Measurements from ENCODE around the gene IGFALS.

Gene IGFALS

GRCh38 chr16:1777375-1778199, 15.9 kb downstream of the IGFALS start:
- DNase-seq (ENCODE audit: low read depth in 2 of 3, low spot score in 2 of 3), result no peak

GRCh38 chr16:1776991-1777374, 16.5 kb downstream of the IGFALS start:
- no peak for DNase-seq (ENCODE audit: low read depth in 2 of 3, low spot score in 2 of 3)

- no peak for DNase-seq (ENCODE audit: low read depth in 2 of 3, low spot score in 2 of 3)
Measured at GRCh38 chr16:1776672-1776955, 16.9 kb downstream of the IGFALS start.

- no peak for DNase-seq (ENCODE audit: low read depth in 2 of 3, low spot score in 2 of 3)
Measured at GRCh38 chr16:1775846-1776671, 17.4 kb downstream of the IGFALS start.

GRCh38 chr16:1775006-1775845, 18.3 kb downstream of the IGFALS start:
- no peak for DNase-seq (ENCODE audit: low read depth in 2 of 3, low spot score in 2 of 3)

GRCh38 chr16:1774448-1774780, 19.1 kb downstream of the IGFALS start:
- DNase-seq (ENCODE audit: low read depth in 2 of 3, low spot score in 2 of 3), result no peak

GRCh38 chr16:1773703-1774447, 19.6 kb downstream of the IGFALS start:
- no peak for DNase-seq (ENCODE audit: low read depth in 2 of 3, low spot score in 2 of 3)

GRCh38 chr16:1772908-1773702, 20.4 kb downstream of the IGFALS start, which contains the start of gene MRPS34:
TSS of gene MRPS34 (minus strand) at chr16:1773134. CDS start at chr16:1773119, 15 bp downstream.
- peak; percentile 65 to 77 (median 66) for DNase-seq (ENCODE audit: low read depth in 2 of 3, low spot score in 2 of 3)

- peak in 2 of 3 experiments; percentile 27 to 32 for DNase-seq (ENCODE audit: low read depth in 2 of 3, low spot score in 2 of 3)
Measured at GRCh38 chr16:1772362-1772907, 21.1 kb downstream of the IGFALS start, which contains the start of gene EME2. TSS of gene EME2 (plus strand) at chr16:1772810. CDS start at chr16:1773228, 418 bp downstream.

- DNase-seq (ENCODE audit: low read depth in 2 of 3, low spot score in 2 of 3), result peak in 1 of 3 experiments; percentile 28
Measured at GRCh38 chr16:1771864-1772361, 21.6 kb downstream of the IGFALS start.

- DNase-seq (ENCODE audit: low read depth in 2 of 3, low spot score in 2 of 3), result peak; percentile 51 to 63 (median 56)
Measured at GRCh38 chr16:1771188-1771863, 22.2 kb downstream of the IGFALS start, which contains the start of gene NME3. TSS of gene NME3 (minus strand) at chr16:1771543. CDS start at chr16:1771534, 9 bp downstream.

GRCh38 chr16:1770328-1771187, 22.9 kb downstream of the IGFALS start:
- DNase-seq (ENCODE audit: low read depth in 2 of 3, low spot score in 2 of 3), result peak in 1 of 3 experiments; percentile 33

GRCh38 chr16:1769402-1770300, 23.9 kb downstream of the IGFALS start:
- no peak for DNase-seq (ENCODE audit: low read depth in 2 of 3, low spot score in 2 of 3)

GRCh38 chr16:1768767-1769401, 24.6 kb downstream of the IGFALS start:
- DNase-seq (ENCODE audit: low read depth in 2 of 3, low spot score in 2 of 3), result no peak

- no peak for DNase-seq (ENCODE audit: low read depth in 2 of 3, low spot score in 2 of 3)
Measured at GRCh38 chr16:1768061-1768766, 25.3 kb downstream of the IGFALS start.

All from activated CD8-positive, alpha-beta memory T cell treated with anti-CD3 and anti-CD28 coated beads for 48 hours (primary cell).